ENCODE data around the gene AZI2.

The AZI2 gene

DNA sequence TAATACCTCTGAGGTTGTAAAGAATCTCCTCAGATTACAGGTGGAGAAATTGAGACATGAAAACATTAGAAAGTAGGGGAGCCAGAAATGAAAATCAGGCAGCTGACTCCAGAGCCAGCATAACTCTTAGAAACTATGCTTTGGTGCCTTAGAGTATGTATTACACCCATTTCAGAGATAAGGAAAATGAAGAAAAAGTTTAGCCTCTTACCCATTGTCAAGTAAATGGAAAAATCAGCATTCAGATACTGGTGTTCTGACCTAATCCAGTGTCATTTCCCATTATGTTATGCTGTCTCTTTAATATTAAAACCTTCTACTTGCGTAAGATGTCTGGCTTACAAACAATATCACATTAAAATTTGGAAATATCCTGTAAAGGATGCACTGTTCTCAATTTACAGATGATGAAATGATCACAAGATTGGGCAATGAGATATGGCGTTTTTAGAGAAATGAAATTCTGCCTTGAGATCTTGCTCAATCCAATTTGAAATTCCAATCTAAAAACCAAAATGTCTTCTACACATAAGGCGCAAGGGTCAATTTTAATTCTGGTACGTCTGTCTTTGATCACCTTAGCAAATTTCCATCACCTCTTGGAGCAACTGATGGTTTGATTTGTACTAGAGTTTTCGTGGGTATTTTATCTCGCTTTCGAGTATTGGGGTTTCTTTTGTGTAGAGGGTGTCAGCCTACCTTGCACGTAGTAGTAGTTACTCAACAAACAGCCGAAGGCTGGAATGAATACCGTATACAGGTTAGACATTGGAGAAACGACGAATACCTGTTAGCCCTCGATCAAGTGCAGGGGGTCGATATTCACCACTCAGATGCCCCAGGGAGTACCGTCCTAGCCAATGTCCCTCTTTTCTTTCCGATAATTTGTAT is 1.0 kb downstream of the AZI2 start:
- TF ChIP-seq, protein P1, sequence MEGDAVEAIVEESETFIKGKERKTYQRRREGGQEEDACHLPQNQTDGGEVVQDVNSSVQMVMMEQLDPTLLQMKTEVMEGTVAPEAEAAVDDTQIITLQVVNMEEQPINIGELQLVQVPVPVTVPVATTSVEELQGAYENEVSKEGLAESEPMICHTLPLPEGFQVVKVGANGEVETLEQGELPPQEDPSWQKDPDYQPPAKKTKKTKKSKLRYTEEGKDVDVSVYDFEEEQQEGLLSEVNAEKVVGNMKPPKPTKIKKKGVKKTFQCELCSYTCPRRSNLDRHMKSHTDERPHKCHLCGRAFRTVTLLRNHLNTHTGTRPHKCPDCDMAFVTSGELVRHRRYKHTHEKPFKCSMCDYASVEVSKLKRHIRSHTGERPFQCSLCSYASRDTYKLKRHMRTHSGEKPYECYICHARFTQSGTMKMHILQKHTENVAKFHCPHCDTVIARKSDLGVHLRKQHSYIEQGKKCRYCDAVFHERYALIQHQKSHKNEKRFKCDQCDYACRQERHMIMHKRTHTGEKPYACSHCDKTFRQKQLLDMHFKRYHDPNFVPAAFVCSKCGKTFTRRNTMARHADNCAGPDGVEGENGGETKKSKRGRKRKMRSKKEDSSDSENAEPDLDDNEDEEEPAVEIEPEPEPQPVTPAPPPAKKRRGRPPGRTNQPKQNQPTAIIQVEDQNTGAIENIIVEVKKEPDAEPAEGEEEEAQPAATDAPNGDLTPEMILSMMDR (IDR thresholded peaks at IDR 0.05; ENCODE audit: control extremely low read depth, extremely low read depth, low read depth, missing control alignments): no peak
- ChIA-PET POLR2A (interaction anchor here (0.6 to 1.3 kb wide), 2 partner anchors 11 to 201 kb away, joined by 3 to 8 read pairs; no protein-coding TSS in a partner anchor), CTCF (interaction anchor here (1.3 to 1.9 kb wide), 4 partner anchors 8 to 635 kb away, joined by 3 to 10 read pairs (median 6); no protein-coding TSS in a partner anchor)
- no peak for DNase-seq (ENCODE audit: extremely low spot score)

DNA sequence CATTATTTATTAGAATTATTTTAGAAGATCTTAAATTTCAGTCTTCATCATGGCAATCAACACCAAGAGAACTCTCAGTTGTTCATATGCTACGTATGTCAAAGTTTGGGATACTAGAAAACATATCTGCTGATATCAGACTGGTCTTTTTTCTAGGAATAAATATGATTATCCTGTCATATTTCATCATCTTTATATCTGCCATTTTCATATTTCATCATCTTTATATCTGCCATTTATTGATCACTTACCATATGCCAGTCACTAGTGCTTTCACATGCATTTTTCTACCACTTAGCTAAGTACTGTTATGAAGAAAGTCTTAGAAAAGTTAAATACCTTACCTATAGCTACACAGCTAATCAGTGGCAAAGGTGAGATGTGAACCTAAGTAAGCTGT is 2.9 kb downstream of the AZI2 start:
- CTCF ChIA-PET: interaction anchor here (1.0 to 3.2 kb wide), 4 partner anchors 10 to 633 kb away, joined by 3 to 11 read pairs (median 5); no protein-coding TSS in a partner anchor
- TF ChIP-seq, protein P1 (IDR thresholded peaks at IDR 0.05; ENCODE audit: control extremely low read depth, extremely low read depth, low read depth, missing control alignments): no peak

DNA sequence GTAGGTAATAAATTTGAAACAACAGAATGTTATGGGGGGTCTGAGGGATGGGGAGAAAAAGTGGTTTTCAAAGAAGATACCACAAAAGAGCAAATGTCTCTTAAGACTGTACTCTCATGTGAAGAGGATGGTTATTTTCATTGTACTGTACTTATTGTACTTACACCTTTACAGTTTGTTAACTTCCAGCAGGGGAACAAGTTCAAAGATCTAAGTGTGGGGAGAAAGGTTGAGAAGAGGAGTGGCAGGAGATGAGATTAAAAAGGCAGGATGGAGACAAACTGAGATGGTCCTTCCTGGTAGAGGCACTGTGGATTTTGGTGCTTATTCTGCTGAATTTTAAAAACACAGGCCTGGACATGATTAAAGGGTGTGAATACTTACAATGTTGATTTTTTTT is 5.5 kb downstream of the AZI2 start:
- TF ChIP-seq, protein P1 (IDR thresholded peaks at IDR 0.05; ENCODE audit: control extremely low read depth, extremely low read depth, low read depth, missing control alignments): no peak
- ChIA-PET CTCF (interaction anchor here (1.1 to 3.2 kb wide), 2 partner anchors 7 to 26 kb away, joined by 3 to 11 read pairs; no protein-coding TSS in a partner anchor), POLR2A (no interaction called here)
- no peak for DNase-seq (ENCODE audit: extremely low spot score)

More for the DNA sequence above, 2.9 kb downstream of the AZI2 start:
- POLR2A ChIA-PET: no interaction called here
- no peak for DNase-seq (ENCODE audit: extremely low spot score)

DNA sequence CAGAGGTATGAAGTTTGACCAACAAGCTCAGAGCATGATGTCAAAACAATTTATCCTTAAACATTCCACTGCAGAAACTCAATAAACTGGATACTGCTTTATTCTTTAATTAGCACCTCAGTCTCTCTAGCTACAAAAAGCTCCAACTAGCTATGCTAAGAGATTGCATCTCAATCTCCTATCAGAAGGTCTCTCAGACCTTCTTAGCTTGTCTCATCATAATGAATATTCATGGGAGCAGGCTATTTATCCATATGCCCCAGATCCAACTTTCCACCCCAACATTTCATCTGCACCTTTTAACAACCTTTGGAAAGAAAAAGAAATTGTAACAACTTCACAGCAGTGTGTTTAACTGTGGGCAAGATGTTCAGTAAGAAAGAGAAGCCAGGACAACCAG is 11.4 kb downstream of the AZI2 start:
- TF ChIP-seq, protein P1 (IDR thresholded peaks at IDR 0.05; ENCODE audit: control extremely low read depth, extremely low read depth, low read depth, missing control alignments): no peak

DNA sequence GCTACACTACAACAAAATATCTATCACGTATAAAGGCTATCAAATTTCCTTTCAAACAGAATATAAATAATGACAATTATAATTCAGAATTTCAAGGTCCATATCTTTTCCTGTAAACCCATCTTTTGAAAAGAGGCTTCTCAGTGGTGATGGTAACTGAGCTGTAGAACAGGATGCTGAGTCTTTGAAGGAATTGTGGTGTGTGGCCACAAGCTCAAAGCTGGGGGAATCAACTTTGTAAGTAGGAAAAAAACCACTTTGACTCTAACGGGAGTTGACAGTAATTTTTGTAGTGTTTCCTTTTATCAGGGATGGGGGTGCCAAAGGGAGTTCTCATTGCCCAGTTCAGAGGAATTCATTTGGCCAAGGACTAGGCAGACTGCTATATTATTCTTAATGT is 13.4 kb downstream of the AZI2 start:
- TF ChIP-seq, protein P1 (IDR thresholded peaks at IDR 0.05; ENCODE audit: control extremely low read depth, extremely low read depth, low read depth, missing control alignments): no peak

More for the DNA sequence above, 11.4 kb downstream of the AZI2 start:
- ChIA-PET CTCF (interaction anchor here (1.1 to 5.0 kb wide), 7 partner anchors 8 to 625 kb away, joined by 3 to 35 read pairs (median 8); partner anchors contain the start of genes AZI2, EOMES and ZCWPW2), POLR2A (interaction anchor here (1.6 kb wide), 1 partner anchor 11 kb away, joined by 8 read pairs; the partner anchor contains the start of genes AZI2 and ZCWPW2)
- DNase-seq (ENCODE audit: extremely low spot score): no peak

DNA sequence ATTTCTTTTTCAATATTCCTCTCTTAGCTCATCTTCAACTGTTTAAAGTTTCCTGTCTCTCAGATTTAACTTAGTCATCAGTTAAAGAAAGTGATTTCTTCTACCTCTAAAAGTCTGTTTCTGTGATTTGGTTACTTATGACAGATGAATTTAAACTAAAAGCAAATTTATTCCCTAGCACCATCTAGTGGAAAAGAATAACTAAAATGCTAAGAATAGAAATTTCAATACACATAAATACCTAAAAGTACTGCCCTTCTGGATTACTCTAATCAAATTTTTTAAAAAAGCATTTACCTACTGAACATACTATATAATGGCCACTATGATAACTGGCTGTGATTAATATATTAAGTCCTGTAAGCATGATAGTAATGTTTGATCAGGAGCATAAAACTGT is 14.1 kb downstream of the AZI2 start:
- POLR2A ChIA-PET: no interaction called here
- TF ChIP-seq, protein P1 (IDR thresholded peaks at IDR 0.05; ENCODE audit: control extremely low read depth, extremely low read depth, low read depth, missing control alignments): no peak

More for the DNA sequence above, 13.4 kb downstream of the AZI2 start:
- ChIA-PET POLR2A (no interaction called here), CTCF (interaction anchor here (0.6 to 5.0 kb wide), 9 partner anchors 8 to 653 kb away, joined by 3 to 35 read pairs (median 3); partner anchors contain the start of genes AZI2, EOMES and ZCWPW2)
- DNase-seq (ENCODE audit: extremely low spot score): no peak

More for the DNA sequence above, 14.1 kb downstream of the AZI2 start:
- DNase-seq (ENCODE audit: extremely low spot score): no peak
- CTCF ChIA-PET: interaction anchor here (0.7 to 5.0 kb wide), 5 partner anchors 8 to 623 kb away, joined by 3 to 35 read pairs (median 8); partner anchors contain the start of gene EOMES
